HG03460 (cell line): ENCODE results near the gene FLT1.

ENCODE experiments used
- ATAC-seq: cut with Tn5 transposase; IDR thresholded peaks from one replicate; pipeline ENCODE4 v1.9.1; 2021; ENCODE audit not compliant: unreplicated experiment

Gene FLT1

GRCh38 chr13:28392896-28393505, 101.9 kb downstream of the FLT1 start:
- ATAC-seq, result no peak

GRCh38 chr13:28392428-28392827, 102.5 kb downstream of the FLT1 start:
- no peak for ATAC-seq

DNA sequence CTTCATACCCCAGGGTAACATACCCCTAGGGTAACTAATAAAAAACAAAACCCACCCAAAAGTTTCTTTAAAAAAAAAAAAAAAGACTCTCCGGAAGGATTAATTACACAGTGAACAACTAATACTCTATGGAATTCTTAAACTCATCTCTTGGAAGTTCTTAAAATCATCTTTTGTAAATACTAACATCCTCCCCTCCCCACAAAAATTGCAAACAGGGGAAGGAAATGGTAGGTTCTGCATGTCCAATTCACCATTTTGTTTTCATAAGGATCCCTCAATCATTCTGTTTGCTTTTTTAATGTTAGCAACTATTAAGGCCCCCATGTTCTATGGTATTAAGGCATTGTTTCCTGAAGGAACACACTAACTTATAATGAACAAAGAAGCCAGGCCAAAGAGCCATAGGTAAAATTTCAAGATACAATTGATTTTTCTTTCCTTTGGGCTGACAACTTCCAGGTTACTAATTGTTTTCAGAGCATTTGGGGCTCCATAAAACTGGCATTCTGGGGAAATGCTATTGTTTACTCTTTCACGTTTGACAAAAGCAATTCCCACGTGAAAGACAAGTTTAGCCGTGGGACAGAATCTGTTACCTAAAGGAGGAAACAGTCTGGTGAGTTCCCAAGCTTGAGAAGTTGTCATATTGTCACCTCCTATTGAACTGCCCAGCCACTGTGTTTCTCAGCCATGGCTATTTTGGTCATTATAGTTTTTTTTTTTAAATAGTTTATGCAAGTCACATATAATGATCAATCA, 107.0 kb downstream of the FLT1 start:
- no peak for ATAC-seq

- ATAC-seq, result no peak
Measured at GRCh38 chr13:28385362-28385761, 109.6 kb downstream of the FLT1 start.

DNA sequence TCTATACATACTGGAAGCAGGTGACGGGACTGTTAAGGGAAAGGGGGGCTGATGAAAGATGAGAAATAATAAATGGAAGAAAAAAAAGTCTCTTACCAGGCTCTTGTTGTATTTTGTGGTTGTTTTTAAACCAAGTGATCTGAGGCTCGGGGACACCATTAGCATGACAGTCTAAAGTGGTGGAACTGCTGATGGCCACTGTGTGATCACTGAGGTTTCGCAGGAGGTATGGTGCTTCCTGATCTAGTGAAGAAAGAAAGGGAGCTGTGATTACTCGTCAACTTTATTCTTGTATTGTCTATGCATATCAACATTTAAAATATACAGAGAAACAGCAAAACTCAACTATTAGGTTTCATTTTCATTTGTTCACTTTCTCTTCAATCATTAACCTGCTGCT, 110.1 kb downstream of the FLT1 start:
- ATAC-seq, result no peak

DNA sequence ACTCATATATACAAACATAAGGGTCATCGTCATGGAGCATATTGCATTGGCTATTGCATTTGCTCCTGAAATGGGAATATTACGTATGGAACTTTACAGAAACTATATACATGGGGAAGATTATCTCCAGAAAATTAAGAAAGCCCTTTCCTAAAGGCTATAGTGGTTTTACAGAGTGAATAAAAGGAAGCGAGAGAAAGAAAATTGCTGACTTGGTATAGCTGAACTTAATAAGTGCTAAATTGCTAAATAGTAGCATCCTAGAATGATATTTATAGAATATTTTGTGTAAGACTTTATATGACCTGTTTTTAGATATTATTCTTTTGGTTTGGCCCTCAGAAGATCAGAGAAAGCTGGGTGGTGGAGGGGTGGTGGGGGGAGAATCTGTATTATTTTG, 114.6 kb downstream of the FLT1 start:
- ATAC-seq, result no peak

DNA sequence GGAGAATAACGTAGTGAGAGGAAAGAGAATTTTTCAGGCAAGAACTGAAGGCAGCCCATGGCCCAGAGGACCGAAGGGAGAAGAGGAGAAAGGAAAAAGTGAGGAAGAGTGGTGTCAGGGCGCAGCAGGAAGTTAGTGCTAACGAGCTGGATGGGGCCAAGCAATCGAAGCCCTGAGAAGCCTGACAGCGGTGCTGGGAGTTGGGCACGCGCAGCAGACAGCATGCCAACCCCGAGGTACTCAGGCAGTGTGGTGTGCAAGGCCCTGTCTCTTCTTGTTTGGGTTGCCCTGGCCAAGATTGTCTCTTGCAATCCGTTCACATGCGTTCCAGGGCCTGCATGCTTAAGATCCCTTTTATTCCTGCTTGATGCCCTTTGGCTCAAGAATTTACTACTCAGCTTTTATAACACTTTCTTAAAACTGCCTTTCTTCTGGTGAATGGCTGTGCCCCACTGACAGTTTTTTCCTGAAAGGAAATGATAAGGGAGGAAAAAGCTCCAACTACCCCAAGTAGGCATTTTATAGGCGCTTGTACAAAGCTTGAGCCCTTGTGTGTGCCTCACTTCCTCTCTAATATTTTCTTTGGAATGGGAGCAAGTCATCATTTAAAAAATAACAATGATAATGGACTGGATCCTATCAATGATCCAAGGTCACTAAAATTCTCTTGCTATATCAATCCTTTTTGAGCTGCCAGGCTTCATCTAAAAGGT, 115.4 kb downstream of the FLT1 start:
- ATAC-seq, result no peak

- no peak for ATAC-seq
Measured at GRCh38 chr13:28376604-28377003, 118.3 kb downstream of the FLT1 start.

GRCh38 chr13:28375250-28375930, 119.5 kb downstream of the FLT1 start:
- ATAC-seq, result no peak

DNA sequence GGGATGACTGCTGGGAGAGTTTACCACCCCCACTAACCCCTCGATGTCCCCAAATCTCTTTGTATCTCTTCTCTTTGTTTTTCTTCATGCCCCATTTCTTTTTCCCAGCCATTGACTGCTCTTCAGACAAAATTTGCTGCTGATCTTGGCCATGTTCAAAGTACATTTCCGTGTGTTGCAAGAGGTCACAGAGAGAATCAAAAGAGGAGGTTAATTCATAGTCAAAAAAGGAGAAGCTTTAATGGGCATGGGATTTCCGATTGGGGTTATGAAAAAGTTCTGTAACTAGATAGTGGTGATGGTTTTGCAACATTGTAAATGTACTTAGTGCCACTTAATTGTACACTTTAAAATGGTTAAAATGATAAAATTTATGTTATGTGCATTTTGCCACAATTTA, 121.1 kb downstream of the FLT1 start:
- ATAC-seq, result no peak

DNA sequence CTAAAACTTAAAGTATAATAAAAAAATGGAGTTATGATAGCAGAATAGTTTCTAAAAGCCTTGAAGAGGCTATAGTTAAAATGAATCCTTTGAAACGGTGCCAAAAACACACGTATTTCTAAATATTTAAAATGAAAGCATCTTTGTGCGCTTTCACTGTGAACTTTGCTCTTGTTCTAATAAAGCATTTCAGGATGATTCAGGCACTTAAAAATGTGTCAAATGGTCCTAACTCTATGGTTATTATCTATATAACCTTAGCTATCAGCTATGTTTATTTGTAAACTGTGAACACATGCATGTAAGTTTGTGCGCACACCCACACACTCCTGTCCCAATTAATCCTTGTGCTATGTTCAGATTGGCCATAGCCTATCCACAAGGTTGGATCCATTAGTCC, 124.5 kb downstream of the FLT1 start:
- no peak for ATAC-seq

DNA sequence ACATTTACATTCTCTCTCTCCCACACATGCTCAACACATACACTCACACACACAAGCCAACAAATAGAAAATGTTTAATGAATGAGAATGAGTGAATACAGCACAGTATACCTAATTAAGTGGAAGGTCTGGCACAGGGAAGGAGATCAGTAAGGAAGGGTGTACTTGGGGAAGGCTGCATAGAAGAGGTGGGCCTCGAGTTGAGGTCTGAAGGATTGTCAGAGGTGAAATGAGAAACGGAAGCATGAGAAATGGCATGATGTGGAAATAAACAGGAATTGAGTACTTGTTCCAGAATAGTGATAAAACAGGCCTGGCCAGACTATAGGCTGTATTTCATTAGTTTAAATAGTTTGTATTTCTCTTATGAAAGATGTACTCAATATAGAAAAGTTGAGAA, 136.2 kb downstream of the FLT1 start:
- no peak for ATAC-seq

GRCh38 chr13:28357911-28358433, 137.0 kb downstream of the FLT1 start:
- ATAC-seq, result no peak

DNA sequence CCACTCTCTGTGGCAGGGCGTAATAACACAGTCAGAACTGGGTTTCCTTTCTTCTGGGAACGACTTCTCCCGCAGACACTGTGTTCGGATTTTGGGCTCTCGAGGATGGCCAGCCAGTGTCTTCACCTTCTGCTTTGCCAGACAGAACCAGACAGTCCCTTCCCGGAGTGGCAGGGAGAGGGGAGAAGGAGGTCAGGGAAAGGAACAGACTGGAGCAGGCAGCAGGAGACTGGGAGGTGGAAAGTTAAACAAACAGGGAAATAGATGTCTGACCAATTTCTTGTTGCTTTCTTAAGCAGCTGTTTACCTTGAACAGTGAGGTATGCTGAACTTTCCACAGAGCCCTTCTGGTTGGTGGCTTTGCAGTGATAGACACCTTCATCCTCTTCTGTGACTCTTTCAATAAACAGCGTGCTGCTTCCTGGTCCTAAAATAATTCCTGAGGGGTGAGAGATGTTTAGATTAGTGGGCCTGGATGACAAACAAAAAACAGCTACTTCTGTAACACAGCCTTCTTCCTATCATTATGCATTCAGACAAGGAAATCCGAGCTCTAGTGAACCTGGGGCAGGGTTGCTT, 137.6 kb downstream of the FLT1 start:
- ATAC-seq, result no peak

DNA sequence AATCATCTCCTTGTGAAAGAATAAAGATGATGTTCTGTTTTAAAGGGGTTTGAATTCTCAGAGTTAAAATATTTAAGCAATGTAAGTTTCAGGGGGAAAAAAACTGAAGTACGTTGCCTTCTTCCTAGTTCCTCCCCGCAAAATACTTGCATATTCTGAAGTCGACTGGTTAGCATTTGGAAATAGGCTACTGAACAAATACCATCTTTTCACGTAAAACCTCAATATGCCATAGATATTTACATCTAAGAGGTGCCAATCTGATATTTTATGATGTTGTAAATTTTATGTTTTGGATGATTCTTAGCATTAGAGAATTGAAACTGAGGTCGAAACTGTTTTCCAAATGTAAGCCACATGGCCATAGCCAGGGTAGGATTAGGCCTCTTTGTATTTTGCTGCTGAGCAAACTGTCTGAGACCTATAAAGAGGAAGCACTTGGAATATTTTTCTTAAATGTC, 138.3 kb downstream of the FLT1 start:
- no peak for ATAC-seq

DNA sequence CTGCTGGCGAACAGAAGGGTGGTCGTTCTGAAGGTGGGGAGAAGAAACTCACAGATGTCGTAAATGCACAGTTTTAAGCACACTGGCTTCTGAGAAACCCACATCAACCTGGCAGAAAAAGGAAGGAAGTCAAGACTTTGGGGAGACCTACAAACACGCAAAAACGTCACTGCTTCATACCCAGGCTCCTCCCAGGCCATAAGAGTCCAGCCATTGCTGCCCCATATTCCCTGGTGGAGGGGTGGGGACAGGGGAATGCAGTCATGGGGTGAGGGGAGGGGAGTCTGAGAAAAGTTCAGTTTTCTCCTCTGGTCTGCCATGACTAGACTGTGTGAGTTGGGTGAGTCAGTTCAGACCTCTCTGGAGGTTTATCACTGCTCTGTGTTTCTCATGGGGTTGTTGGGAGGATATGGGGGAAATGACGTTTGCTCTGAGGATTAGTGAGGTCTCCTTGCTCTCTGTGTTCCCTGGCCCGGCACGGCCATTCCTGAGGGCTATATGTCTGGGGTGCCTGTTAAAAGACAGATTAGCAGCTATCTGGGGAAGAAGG, 139.0 kb downstream of the FLT1 start:
- no peak for ATAC-seq

- no peak for ATAC-seq
Measured at GRCh38 chr13:28355046-28355821, 139.7 kb downstream of the FLT1 start.

- no peak for ATAC-seq
Measured at GRCh38 chr13:28353679-28354078, 141.2 kb downstream of the FLT1 start.

DNA sequence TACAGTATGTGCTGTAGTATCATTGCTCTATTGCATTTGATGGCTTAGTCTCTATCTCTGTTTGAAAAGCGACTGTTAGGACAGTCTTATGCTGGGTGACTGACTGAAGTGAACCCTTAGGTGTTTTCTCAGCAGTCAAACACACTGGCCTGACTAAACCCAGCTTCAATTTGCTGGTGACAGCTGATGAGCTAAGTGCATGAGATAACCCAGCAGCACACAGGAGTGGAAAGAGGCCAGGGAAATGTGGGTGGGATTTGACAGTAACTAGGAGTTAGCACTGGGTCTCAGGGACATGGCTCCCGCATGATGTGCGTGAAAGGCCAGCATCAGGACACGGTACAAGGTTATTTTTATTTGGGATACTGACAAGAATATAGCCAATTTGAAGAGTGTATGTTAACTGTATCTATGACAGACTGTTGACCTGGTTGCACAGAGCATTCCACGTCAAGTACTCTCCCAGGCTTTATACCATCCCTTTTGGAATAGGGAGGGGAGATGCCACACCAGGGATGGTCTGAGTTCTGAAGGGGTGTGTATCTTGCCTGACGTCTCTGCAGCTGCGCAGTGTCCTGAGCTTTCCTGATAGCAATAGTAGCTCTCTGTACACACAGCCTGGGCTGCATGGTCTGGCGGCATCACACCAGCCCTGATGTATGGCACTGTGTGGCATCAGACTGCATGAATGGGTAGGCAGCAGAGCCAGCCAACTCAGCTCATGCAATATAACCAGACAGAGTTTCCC, 144.8 kb downstream of the FLT1 start:
- ATAC-seq, result no peak
